Stimulated activated CD8-positive, alpha-beta memory T cell treated with anti-CD3 and anti-CD28 coated beads, Interleukin-4, amount 100 ng/mL, for 1 hour (primary cell): ENCODE data around the gene E4F1.
A peak's percentile ranks its signal among the peaks of the same experiment; 100 is the strongest.
"Not testable (repeated sequence)": the region's sequence is repeated elsewhere in the genome, so short reads cannot be mapped to it uniquely, and the experiment has no call there.

Experiments used
- DNase-seq, 2 donors: peaks; one replicate each; pipeline ENCODE4 v3.0.0-alpha.2; 2020; ENCODE audit warnings: low read depth in 2 of 2, low spot score in 1 of 2

E4F1 gene

DNA sequence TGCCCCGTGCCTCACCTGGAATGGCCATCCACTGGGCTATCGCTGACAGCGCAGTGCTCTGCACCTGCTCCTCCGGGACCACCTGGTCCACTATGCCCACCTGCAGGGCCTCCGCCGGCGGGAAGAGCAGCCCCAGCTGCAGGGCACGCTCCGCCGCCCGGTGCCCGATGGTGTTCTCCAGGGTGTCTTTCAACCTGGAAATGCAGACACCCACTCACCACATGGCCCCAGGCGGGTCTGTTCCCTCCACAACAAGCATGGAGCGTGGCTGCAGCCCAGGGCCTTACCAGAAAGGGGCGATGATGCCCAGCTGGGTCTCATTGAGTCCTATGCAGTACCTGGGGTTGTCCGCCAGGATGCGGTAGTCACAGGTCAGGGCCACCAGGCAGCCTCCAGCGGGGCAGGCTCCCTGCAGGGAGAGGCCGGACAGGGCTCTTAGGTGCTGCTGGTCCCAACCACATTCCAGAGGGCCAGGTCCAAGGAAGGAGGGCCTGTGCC lies 19.7 kb downstream of the E4F1 start:
- DNase-seq = no peak

DNA sequence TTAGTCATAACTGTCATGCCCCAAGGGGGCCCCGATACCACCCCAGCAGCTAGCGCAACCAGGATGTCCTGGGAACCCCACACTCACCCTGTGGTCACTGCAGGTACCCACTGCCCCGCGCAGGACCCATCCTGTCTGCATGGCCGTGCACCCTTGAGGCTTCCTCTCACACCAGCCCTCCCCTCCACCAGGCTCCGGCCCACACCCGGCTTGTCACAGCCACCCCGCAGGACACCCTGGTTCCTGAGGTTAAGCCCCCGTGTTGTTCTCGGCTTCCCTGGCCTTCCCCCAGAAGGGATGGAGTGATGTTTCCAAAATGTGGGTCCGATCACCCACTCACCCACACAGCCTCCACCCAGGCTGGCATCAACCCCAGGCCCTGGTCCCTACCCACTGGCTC lies 20.4 kb downstream of the E4F1 start:
- no peak for DNase-seq

DNA sequence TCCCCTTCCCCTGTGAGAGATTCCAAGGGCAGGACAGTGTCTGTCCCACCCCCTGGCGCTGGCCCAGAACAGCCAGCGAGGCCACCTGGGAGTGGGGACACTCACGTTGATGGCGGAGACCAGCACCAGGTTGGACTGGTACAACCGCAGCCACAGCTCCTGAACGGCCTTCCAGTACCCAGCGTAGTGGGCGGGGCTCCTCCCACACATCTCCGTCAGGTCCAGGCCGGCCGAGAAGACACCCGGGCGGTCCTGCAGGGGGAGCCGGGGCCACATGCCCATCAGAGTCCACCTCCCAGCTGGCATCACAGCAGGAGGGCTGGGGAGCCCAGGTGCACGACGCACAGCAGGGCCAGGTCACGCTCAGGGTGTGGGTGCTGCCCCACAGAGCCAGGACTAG lies 20.9 kb downstream of the E4F1 start:
- DNase-seq = no peak

DNA sequence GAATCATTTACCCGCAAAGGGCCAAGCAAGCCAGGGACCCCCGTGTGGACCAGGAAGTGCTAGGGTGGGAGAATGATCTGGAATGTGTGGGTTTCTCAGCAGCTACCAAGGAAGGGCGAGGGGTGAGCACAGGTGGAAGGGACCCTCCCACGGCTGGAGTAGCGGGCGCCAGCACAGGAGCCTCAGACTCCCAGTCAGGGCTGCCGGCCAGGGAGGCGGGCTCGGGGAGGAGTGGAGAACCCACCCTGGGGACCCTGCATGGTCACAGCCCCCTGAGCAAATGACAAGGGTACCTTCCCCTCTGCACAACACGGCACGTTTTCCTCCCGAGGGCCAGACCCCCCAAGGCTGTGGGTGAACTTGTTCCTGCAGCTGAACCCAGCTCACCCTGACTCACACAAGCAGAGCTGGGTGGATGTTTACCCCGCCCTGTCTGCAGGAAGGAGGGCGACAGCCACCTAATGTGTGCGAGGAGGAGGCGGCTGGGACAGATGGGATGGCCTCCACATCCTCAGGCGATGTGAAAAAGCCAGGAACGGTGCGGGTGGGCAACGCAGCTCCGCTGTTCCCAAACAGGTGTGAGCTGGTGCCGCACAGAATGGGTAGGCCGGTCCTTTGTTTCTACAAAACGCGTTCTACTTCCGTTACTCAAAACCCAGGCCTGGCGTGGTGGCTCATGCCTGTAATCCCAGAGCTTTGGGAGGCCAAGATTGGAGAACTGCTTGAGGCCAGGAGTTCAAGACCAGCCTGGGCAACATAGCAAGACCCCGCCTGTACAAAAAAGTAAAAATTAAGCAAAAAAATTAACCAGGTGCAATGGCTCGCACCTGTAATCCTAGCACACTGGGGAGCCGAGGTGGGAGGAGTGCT lies 21.8 kb downstream of the E4F1 start:
- no peak for DNase-seq

DNA sequence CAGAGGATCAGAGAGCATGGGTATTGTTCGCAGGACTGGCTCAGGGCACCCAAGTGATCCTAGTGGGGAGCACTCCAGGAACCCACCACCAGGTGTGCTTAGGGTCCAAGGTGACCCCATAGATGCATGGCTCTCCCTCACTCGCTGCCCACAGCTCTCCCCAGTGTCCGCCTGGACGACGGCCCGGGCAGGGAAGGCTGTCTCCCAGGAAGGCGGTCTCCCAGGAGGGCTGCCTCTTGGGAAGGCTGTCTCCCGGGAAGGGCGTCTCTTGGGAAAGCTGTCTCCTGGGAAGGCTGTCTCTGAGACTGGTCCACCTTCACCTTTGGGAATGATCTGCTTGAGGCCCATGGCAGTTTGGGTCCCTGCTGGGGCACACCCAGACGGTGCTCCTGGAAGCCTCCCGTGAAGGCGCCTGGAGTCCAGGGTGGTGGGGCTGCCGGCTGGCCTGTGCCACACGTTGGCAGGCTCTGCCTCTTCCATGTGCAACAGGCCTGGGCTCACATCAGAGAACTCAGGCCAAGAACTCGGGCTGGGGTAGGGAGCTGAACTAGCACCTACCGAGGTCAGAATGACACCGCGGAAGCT lies 23.0 kb downstream of the E4F1 start:
- DNase-seq = no peak

DNA sequence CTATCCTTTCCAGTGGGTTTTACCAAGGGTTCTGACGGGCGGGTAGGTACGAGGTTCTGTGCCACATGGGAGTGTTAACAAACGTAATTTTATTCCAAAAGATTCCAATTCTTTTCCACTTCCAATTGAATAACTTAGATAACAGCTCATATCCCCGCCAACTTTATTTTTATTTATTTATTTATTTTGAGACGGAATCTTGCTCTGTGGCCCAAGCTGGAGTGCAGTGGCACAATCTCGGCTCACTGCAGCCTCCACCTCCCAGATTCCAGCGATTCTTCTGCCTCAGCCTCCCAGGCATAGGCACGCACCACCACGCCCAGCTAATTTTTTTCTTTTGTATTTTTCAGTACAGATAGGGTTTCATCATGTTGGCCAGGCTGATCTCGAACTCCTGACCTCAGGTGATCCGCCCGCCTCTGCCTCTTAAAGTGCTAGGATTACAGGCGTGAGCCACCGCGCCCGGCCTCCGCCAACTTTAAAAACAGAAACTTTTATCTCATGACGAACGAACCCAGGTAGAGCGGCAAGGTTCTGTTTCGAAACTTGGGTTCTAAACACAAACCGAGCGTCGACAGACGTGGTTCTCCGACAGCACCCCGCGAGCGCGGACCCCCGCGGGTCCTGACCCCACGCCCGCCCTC lies 27.4 kb downstream of the E4F1 start:
- DNase-seq = no peak

DNA sequence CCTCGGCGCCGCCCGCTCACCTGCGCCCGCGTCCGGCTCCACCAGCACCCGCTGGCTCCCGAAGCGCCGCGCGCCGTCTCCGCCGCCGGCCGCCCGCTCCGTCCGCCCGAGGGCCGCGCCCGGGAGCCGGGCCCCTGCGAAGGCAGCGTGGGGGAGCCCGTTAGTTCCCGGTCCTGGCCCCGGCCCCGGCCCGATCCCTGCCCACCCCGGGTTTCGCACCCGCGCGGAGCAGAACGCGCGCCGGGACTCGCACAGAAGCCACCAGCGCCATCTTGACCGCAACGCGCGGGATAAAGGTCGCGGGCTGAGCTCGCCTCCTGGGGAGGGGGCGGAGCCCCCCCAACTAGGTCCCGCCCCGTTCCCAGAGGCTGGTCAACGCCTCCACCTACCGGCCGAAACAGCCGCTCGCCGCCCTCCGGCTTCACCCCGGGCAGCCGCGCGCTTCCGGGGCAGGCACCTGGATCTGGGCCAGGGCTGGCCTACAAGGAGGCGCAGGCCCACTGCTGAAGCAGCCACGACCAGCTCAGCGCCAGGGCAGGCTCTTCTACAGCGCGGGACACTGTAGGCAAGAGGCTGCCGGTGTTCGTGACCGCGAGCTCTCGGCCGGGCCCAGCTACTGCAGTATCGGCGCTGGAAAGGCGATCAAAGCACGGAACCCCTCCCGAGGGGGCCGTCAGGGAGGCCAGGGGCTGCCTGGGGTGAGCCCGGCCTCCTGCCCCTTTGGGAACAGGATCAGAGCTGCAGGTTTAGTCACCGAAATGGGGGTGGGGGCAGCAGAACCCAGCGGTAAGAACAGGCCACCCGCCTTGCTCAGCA lies 28.1 kb downstream of the E4F1 start, which contains the start of gene ECI1:
Gene ECI1 (minus strand): TSS at position 292 of the 816 bp plus-strand sequence. CDS start 21 bp downstream, at position 271.
- peak; percentile 63 to 66 for DNase-seq

DNA sequence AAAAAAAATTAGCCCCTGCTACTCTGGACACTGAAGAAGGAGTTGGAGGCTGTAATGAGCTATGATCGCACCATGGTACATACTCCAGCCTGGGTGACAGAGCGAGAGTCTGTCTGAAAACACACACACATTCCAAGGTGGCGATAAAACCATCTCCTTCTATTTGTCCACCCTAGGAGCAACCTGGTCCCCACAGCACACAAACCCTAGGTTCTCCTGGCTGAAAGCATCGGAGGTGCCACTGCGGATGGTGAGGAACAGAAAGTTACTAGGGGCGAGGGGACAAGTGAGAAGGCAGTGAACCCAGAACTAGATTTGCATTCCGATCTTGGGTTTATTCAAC lies 29.4 kb downstream of the E4F1 start:
- no peak for DNase-seq

DNA sequence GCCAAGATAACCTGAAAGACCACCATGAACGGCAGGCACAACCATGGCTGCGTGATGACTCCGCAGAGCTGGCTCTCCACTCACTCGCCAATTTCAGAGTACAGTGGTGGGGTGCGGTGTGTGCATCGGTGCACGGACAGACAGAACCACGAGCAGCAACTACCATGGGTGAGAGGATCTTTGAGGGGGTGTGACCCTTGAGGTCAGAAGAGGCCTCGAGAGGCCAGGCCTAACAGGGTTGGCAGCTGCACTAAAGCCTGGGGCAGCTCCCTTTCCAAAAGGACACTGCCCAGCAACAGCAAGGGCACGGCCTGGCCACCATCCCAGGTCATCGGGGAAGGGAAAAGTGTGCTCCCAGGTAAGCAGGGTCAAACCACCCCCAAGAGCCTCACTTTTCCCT lies 29.9 kb downstream of the E4F1 start:
- DNase-seq = no peak

DNA sequence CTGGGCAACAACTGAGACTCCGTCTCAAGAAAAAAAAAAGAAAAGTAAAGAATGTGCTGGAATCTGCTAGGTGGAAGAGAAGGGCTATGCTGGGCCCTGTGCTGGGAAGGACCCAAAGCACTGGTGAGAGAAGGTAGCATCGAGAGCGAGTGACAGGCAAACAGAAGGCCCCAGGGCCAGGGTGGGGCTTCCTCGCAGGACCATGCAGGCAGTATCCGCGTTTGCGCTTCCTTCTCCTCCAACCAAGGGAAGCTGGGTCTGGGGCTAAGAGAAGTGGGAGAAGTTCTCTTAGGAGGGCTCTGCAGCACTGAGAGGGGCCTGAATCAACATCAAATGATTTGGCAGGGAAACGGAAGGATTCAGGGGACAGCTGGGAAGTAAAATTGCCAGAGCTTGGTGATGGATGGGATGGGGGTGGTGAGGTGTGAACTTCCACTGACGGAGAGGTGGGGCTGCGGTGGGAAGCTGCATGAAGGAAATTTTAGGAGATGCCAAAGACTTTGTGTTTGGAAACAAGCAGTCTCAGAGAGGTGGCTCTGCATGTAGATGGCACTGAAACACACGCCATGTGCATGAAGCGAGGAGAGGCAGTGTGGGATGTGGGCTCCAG lies 33.2 kb downstream of the E4F1 start:
- DNase-seq = no peak

DNA sequence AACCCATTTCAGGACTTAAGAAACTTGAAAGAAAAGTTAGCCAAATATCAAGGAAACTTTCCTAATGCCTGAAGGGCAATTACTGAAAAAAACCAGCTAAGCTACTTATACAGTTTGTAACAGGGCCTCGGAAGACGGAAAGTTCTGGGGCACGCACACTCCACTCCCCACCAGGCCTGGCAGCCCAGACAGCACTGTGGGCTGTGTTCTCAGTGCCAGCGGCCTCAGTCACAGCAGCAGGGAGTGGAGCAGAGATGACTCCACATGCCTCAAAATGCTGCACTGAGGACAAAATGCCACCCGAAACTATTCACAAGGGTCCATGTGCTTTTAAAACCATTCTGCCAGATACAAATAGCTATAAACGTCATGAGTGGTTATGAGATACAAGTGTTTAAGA lies 34.3 kb downstream of the E4F1 start:
- DNase-seq = no peak

DNA sequence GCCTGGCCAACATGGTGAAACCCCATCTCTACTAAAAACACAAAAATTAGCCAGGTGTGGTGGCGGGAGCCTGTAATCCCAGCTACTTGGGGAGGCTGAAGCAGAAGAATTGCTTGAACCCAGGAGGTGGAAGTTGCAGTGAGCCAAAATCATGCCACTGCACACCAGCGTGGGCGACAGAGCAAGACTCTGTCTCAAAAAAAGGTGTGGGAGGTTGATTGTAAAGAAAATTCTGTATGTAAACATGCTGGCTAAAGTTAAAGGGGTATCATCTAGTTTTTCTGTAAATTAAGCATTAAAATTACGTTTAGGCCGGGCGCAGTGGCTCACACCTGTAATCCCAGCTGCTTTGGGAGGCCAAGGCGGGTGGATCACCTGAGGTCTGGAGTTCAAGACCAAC lies 35.1 kb downstream of the E4F1 start:
- DNase-seq = not testable (repeated sequence)

DNA sequence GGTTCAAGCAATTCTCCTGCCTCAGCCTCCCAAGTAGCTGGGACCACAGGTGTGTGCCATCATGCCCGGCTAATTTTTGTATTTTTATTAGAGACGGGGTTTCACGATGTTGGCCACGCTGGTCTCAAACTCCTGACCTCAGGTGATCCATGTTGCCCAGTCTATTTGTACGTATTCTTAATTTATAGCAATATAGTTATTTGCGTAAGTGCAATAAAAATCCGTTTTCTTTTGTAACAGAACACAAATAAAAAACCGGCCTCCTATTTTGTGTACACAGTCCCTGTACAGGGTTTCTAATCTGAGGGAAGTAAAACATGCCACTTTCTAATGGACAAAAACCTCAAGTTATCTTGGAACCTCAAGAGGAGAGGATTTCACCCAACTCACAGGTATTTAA lies 36.9 kb downstream of the E4F1 start:
- no peak for DNase-seq

DNA sequence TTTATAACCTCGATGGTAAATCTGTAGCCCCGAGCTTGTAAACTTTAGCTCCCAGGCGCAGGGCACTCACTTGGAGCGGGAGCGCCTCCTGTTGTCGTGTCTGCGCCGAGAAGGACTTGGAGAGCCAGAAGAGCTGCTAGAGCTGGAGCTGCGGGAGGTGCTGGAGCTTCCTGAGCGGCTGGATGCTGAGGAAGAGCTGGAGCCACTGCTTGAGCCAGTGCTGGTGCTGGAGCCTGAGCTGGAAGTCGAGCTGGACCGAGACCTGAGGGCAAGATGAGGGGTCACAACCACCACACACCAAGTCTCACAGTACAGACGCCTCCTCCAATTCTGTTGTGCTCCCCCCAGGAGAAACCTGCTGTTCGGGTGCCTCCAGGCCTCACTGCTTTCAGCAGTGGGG lies 39.6 kb downstream of the E4F1 start:
- DNase-seq = not testable (repeated sequence)

DNA sequence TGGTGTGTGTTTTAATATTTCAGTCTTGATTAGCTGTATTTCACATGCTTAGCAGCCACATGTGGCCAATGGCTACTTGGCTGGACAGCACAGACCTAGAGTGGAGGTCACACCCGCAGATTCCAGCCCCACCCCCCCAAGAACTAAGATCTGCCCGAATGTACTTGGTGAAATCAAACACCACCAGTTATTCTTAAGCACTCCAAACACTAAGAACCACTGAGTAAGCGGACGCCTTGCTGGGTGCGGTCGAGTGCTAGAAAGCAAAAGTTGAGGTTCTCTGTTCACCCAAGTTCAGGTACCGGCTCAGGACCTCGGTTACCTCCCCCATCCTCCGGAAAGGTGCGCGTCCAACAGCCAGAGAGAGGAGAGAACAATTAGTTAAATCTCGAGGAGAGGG lies 43.5 kb downstream of the E4F1 start:
- DNase-seq = not testable (repeated sequence)

DNA sequence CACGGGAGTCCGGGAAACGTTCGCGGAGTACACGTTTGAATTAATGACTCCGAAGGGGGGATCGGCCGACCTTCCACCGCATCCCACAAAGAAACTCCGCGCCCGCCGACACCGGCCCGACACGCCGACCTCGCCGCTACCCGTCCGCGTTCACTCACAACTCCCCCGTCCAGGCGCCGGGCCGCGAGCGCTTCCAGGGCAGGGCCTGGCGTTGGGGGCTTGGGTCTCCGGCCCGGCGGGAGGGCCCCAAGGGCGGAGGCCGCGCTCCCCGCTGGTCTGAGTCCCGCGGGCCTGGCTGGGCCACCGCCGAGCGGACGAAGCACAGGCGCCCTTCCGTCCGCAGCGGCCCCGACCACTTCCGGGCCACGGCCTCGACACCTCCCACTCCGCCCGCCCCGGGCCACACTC lies 44.1 kb downstream of the E4F1 start:
- not testable (repeated sequence) for DNase-seq

DNA sequence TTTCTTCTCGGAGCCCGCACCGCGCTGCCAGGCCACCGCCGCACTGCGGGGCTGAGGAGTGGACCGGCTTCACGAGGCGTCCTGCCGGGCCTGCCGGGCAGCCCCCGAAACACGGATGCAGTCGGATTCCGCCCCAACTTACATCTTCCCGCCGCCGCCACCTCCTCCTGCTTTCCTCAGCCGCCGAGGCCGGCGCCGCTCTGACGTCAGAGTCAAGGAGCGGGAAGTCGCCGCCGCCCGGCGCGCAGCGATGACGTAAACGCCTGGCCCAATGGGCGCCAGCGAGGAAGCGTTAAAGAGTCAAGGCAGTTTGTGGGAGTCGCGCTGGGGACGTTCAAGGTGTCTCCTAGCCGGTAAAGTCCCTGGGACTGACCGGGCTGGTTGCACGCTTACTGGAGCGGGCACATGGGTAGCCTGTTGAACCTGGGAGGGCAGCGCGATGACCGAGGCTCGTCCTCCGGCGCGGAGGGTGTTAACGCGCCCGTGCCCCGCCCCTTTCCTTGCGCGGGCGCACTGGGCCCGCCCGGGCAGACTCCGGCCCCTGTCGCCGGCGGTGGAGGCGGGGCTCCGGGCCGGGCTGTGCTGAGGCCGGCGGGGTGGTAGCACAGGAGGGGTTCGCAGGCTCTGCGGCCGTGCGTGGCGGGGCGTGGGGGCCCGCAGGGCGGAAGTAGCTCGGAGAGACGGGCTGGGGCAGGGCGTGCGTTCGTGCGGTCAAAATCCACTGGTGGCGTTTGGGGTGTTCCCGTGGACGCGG lies 44.7 kb downstream of the E4F1 start, which contains the start of gene RNPS1:
Gene RNPS1 (minus strand): TSS at position 214 of the 754 bp plus-strand sequence. CDS start 3,483 bp downstream, outside the sequence.
- peak; percentile 90 to 94 for DNase-seq

DNA sequence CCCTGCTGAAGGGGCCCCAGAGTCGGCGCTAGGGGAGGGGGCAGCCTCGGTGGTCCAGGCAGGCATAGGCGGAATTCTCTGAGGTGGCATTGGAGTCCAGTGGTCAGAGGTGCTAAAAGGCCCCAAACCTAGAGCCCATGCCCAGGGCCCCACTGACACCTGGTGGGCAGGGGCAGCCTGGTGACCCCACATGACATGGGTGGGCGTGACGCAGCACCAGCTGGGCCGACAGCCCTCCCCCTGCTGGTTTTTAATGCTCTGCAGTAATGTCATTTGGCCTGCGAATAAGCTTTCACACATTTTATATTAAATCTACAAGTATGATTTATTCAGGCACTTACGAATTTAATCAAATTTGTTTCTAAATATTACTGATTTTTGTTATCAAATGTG lies 46.7 kb downstream of the E4F1 start:
- no peak for DNase-seq

DNA sequence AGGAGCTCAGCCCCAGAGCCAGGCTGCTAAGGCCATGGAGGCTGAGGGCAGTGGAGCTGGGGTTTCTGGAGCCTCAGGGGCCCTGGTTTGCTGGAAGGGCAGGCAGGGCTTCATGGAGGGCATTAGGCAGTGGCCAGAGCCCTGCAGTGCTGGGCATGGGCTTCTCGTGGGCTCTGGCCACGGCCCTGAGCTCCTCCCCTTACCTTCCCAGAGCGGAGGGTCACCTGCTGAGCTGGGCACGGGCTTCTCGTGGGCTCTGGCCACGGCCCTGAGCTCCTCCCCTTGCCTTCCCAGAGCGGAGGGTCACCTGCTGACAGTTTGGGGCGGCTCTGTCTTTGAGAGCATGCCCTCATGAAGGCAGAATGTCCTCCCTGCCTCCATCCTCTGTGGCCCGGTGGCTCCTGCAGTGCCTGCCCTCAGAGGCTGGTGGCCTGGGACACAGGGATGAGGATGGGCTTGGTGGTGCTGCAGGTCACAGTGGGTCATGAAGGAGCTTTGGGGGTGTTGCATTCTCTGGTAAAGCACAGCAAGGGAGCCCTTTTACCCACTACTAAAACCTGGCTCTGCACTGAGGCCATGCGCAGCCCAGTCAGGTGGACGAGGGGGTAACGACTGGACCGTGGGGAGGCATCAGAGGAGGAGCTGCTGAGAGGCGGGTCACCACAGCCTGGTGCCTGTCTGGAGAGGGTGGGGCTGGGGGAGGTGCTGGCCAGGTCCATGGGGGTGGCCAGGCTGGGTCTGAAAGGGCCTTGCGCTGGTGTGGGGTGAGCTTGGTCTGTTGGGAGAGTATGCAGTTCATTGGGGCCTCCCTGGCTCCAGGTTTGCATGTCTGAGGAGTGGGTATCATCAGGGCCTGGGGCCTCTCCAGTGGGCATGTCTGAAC lies 47.4 kb downstream of the E4F1 start:
- no peak for DNase-seq
